ENCODE measurements around the gene MTFR2.
"Not testable (repeated sequence)": the region's sequence is repeated elsewhere in the genome, so short reads cannot be mapped to it uniquely, and the experiment has no call there.

MTFR2 gene

GRCh38 chr6:136232701-136233100 lies 17.4 kb downstream of the MTFR2 start:
- no peak for DNase-seq

DNA sequence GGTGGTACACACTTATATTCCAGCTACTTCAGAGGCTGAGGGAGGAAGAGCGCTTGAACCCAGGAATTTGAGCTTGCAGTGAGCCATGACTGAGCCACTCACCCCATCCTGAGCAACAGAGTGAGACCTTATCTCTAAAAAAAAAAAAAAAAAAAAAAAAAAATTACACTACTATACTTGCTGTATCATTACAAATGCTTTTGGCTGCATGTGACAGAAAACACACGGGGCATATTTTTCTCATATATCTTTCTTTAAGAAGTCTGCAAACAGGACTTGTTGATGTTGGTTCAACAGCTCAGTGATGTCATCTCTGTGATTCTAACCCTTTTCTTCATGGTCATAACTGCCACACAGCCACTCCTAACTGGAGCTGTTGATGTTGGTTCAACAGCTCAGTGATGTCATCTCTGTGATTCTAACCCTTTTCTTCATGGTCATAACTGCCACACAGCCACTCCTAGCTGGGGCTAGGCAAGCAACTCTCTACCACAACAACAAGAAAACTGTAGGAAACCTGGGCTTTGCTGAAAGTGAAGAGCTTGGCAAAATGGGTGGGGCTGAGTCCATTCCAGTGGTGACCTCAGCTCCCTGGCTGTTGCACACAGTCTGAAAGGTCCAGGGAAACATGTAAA lies 19.8 kb downstream of the MTFR2 start:
- DNase-seq = no peak

DNA sequence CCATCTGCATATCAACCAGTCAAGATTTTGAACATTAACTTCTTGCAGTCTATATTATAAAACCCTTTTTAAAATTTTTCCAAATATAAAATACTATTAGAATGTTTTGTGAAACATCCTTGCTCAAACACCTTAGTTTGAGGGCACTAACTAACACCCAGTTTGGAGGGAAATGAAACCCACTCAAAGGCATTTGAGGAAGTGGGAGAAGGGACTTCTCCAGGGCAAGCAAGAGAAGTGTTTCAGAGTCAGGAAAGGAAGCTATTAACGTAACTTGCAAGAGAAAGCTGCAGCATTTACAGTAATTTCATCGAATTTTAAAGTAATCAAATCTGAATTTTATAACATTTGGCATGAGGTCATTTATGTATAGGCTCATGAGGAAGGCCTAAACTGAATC lies 21.3 kb downstream of the MTFR2 start:
- DNase-seq = no peak

DNA sequence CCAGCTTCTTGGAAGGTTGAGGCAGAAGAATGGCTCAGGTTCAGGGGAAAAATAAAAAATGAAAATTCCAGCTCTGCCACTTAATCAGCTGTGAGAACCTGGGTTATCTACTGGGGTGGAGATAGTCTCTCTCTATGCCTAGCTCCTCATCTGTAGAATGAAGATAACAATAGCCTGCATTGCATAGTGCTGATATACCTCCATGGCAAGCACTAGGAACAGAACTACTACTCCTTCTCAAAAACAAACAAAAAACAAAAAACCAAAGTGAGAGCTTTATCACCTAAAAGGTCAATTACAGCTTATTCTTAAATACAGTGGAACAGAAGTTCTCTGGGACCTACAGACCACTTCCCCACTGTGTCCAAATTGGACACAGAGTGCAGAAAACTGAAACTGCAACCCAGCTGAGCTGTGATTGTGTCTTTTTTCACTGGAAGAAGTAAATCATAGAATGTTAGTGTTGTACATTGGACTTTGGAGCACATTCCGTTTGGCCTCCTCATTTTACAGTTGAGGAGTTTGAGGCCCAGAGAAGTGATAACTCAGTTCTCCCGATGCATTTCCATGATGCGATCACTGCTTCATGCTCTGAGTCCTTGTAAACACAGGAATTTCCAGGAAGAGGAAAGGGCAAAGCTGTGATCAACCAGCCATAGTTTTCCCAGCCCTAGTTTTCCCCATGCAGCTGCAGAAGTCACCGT lies 23.3 kb downstream of the MTFR2 start:
- DNase-seq = no peak

DNA sequence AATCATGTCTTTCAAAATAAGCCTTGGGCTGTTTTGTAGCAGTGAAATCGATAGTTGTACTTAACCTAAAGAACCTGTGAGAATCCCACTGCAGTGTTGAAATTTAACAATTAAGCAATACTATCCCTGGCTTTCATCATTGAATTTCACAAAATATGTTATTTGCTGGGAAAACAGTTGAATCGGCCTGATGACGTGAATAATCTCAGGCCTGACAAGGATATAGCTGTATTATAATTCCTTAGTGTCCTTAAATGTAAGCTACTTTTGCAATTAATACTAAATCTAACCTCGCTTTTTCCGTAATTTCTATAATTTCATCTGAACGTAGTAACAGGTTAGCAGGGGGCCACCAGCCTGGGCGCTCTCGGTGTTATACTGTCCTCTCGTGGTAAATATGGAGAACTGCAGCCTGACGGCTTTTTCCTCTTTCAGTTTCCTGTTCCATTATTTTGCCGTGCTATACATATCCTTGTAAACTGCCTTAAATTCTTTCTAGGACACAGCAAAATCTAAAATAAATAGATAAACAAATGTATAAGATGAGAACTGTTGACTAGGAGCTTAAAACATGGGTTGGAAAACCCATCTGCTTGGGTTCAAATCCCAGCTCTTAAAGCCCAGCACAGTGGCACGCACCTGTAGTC lies 24.0 kb downstream of the MTFR2 start:
- no peak for DNase-seq

DNA sequence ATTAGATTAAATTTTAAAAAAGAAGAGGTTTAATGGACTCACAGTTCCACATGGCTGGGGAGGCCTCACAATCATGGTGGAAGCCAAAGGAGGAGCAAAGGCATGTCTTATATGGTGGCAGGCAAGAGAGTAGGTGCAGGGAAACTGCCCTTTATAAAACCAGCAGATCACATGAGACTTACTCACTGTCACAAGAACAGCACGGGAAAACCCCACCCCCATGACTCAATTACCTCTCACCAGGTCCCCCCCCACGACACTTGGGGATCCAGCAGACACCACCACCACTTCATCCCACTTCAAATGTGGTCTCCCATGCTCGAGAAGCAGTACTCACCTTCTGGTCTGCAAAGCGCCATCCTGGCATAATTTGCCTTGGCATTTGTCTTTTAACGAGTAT lies 24.6 kb downstream of the MTFR2 start:
- DNase-seq = no peak

GRCh38 chr6:136224974-136225373 lies 25.1 kb downstream of the MTFR2 start:
- DNase-seq = not testable (repeated sequence)

DNA sequence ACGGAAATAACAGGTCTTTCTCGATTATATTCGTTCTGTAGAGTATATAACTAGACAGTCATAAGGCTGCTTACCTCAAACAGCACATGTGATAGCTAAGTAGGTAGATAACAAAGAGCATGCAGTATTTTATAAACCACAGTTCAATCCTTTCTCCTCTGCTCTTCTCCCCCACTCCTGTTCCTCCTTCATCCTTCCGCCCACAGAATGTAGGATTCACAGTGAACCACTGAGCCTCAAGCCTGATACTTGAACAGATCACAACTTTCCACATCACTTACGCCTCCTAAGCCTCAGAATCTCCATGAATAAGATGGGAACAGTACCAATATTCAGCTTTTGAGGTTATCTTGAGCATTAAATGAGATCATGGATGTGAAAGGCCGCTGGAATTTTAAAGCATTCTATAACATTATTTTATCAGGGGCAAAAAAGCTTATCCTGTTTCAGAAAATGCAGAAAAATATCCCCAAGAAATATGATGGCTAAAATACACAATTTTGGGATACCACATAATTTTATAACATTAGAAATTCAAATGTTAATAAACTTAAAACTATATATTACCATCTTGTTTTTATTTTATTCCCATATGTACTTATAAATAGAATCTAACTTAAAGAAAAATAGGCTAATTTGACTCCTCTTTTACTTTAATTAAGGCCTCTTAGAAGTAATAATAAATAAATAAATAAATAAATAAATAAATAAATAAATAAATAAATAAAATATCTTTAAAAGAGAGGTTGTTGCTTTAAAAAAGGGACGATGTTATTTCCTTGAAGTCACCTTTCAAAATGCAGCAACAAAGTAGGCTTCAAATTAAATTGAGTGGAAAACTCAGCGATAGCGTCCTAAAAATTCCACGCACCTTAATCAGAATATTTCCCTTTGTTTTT lies 33.4 kb downstream of the MTFR2 start:
- DNase-seq = no peak

DNA sequence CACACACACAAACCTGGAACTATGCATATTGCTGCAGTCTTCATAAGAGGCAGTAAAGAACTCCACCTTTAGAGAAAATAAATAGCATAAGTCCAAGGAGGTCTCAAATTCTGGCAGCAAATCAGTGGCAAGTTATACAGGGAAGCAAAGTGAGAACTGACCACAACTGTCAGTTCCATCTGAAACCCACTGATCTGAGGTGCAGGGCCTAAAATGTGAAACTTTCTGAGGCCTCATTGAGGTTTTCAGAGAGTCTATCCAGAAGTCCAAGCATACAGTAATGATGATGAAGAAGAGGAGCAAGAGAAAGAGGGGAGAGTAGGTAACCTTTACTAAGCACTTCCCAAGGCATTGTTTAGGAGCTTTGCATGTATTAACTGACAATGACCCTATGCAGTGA lies 36.3 kb downstream of the MTFR2 start:
- no peak for DNase-seq

DNA sequence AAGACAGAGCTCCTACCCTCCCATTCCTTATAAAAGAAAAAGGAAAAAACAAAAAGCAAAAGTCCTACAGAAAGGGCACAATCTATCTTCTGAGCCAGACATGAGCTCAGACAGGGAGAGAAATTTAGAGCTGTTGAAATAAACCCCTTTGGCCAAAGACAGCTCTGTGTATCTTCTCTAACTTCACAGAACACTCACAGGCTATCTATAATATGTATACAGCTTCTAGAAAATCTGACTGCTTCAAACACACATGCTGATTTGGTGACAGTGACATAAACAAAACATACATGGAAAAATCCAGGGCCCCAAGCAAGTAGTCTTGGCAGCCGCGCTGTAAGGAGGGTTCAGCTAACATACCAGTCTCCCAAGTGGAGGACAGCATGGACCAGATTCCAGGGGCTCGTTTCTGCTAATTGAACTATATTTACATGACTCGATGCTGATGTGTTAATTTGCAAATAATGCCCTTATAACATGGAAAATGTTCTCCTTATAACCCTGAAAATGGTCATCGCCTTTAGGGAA lies 37.0 kb downstream of the MTFR2 start:
- no peak for DNase-seq

DNA sequence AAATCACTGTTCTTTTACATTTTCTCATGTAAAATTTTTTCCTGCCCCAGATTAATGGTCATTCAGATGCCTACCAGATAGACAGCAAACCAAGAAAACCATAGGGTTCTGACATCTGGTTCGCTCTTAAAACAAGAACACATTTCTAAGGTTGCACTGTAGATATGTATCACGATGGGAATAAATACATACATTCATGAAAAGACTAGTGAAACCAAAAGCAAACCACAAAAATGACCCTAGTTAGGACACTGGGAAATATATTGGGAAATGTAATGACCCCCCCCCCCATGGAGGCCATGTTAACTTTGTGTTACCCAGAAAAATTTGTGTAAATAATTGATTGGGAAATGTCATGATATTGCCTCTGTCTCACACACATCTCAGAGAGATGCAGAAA lies 37.5 kb downstream of the MTFR2 start:
- DNase-seq = no peak

DNA sequence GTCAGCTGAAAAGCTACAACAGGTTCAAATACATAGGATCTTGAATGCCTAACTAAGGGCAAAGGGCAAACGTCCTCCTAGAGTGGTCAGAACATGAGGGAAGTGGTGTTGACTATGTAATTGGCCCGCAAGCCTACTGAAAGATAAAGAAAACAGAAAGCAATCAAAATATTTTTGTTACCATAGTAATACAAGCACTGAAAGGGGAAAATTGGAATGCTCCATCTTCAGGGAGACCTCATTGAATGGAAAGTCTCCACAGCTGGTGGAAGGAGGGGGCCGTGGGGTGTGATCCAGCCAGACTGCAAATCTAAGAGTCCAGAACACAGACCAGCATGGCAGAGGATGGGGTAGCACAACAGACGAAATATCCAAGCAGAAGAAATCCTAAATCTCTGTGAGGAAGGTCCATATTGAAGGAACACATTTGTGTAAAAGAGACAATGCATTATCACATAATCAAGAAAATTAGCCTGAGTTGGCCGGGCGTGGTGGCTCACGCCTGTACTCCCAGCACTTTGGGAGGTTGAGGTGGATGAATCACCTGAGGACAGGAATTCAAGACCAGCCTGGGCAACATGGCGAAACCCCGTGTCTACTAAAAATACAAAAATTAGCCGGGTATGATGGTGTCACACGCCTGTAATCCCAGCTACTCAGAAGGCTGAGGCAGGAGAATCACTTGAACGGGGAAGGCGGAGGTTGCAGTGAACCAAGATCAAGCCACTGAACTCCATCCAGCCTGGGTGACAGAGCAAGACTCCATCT lies 39.5 kb downstream of the MTFR2 start:
- DNase-seq = no peak

GRCh38 chr6:136209496-136209895 lies 40.6 kb downstream of the MTFR2 start:
- DNase-seq = no peak

GRCh38 chr6:136208783-136209182 lies 41.3 kb downstream of the MTFR2 start:
- no peak for DNase-seq

DNA sequence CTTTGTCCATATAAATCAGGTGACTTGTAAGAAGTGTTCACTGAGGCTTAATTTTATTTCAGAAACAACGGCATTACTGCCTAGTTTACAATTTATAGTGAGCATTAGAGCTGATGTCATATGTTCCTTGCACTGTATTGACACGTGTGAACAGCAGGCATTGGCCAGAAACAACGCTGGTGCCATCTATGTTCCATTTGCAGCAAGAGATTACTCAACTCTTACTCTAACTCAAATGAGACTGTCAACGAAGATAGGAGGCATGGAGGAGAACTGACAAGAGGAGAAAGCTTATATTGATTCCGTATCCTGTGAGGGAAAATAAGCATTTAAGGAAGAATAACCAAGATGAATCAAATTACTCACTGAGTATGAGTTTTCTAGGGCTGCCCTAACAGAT lies 48.4 kb downstream of the MTFR2 start:
- DNase-seq = no peak

GRCh38 chr6:136192902-136193301 lies 57.2 kb downstream of the MTFR2 start:
- DNase-seq = no peak

DNA sequence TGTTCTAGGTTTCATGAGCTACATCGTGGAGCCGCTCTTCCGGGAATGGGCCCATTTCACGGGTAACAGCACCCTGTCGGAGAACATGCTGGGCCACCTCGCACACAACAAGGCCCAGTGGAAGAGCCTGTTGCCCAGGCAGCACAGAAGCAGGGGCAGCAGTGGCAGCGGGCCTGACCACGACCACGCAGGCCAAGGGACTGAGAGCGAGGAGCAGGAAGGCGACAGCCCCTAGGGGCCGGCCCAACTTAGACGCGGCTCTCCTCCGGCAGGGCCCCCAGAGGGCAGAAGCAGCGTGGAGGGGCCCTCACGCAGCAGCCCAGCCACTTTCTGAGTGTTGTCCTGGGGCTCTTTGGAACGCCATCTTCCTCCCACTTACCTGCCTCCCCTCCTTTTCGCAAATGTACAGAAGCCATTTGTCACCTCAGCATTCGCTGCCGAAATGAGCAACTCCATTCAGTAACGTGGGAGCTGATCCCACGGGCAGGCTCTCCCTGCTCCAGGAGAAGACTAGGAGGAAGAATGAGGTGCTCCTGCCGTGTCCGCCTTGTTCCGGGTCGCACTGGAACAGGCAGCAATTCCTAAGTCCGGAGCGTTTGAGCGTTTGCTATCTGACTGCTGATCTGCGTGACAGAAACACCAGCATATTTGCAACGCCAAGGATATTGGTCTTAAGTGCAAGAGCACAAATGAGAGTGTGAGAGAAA lies 58.4 kb downstream of the MTFR2 start:
- no peak for DNase-seq

GRCh38 chr6:136189104-136189503 lies 61.0 kb downstream of the MTFR2 start:
- DNase-seq = no peak

DNA sequence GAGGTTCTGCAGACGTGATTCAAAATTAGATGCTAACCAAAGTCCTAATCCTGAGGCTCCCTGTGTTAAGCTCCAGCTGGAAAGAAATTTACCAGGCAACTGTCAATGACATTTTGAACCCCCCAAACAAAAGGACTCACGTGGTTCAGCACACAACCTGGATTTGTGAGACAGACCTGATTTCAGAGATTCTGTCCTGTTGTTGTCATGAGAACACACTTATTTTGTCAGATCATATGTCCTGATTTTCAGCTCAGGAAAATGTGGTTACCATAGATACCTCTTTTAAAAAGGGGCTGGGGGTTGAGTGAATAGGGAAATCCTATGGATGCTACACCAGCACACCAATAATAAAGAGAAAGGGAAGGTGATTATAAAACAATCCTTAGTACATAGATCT lies 61.6 kb downstream of the MTFR2 start:
- no peak for DNase-seq

- DNase-seq = no peak
Observed at GRCh38 chr6:136186363-136186762, 63.7 kb downstream of the MTFR2 start.

GRCh38 chr6:136184738-136185137 lies 65.4 kb downstream of the MTFR2 start:
- no peak for DNase-seq

- DNase-seq = no peak
Observed at GRCh38 chr6:136181861-136182260, 68.2 kb downstream of the MTFR2 start.

Data from NCI-H2081 treated with DMSO at 0.1 percent for 48 hours (cell line).